GM21390 (cell line): Measurements from ENCODE around the gene KSR1.
"Not testable (repeated sequence)": the region's sequence is repeated elsewhere in the genome, so short reads cannot be mapped to it uniquely, and the experiment has no call there.

ENCODE experiments used
- ATAC-seq: cut with Tn5 transposase; IDR thresholded peaks from one replicate; pipeline ENCODE4 v1.9.1; 2021; ENCODE audit not compliant: unreplicated experiment

KSR1 gene

GRCh38 chr17:27455914-27456680 is at the start of gene KSR1:
Gene KSR1, plus strand, starts transcription at chr17:27456448. Its CDS starts 196 bp downstream, at chr17:27456644.
- ATAC-seq = peak; percentile 90

DNA sequence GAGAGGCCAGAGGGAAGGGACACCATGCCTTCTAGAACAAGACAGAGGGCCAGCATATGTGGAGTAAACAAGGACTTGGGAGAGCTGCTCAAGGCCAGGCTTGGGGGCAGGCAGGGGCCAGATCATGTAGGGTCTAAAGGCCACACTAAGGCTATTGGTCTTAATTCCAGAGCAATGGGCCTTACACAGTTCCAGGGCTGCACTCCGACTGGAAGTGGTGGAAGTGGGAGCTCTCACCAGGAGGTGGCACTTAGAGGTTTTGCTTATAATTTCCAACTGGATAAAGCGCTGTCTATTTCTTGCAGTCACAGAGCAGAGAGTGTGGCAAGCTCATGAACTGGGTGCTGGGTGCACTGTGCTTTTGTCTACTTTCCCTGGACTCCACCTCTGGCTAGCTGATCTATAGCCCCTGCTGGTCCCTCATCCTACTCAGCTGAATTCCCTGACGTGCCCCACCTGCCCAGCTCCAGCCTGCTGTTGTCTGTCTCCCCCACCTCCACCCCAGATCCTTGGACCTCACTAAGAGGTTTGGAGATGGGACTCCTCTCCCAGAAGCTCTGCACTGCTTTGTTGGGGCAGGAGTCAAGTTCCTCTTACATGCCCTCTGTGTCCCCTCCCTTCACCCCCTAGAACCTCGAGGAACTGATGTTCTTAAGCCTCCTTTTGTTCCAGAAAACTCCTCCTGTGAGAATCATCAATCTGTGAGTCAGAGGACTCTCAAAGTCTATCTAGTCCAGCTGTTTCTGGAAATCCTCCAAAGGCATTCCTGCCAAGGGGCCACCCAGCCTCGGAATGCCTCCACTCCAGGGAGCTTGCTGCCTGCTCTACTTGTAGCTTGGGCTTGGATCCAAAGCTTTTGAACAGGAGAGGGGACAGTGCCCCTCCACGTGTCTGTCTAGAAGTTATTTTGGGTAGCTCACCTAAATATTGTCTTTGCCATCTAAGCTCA is 48.1 kb upstream of the KSR1 start:
- ATAC-seq = no peak

DNA sequence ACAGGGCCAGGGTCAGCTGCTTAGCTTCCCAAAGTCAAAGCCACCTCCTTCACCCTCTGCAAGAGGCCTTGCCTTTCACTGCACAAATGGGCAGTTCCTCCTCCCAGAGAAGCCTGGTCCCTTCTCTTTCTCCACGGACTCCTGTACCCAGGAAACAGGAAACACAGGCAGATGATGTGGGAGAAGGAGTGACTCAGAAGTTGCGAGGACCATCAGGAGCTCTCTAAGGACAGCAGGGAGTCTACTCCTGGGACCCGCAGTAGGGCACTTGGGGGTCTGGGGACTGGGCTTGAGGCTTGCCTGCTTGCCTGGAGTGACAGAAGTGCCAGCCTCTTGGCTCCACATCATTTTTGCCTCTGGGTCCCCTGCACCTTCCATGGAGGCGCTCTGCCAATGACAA is 47.4 kb upstream of the KSR1 start:
- ATAC-seq = no peak

- ATAC-seq = not testable (repeated sequence)
These were observed 44.1 kb upstream of the KSR1 start for GRCh38 chr17:27412158-27412557.

- ATAC-seq = no peak
These were observed 42.9 kb upstream of the KSR1 start for GRCh38 chr17:27413315-27413714.

- no peak for ATAC-seq
These were observed 42.5 kb upstream of the KSR1 start for GRCh38 chr17:27413792-27414191.

DNA sequence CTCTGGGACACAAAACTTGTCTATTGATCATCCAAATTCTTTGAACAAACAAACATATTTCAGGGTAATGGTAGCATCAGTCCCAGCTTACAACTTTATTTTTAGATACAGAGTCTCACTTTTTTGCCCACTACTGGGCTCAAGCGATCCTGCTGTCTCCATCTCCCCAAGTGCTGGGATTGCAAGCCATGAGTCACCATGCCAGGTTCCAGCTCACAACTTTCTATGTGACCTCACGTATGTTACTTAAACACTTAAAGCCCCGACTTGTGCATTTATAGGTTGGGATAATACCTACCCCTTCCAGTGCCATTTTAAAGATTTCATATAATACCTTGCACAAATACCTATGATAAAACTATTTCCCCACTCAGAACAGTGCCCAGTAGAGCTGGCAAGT is 42.0 kb upstream of the KSR1 start:
- no peak for ATAC-seq

DNA sequence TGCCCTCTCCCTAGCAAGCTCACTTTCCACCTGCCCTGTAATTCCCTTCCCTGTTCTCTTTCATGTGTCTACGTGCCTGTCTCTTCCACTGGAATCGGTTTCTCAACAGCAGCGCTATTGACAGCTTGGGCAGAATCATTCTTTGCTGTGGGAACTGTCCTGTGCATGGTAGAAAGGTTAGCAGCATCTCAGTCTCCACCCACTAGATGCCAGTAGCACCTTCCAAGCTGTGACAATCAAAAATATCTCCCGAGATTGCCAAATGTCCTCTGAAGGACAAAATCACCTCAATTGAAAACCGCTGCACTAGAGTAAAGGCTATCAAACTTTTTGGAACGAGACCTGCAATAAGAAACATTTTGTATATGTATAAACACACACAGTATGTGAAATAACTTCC is 41.6 kb upstream of the KSR1 start:
- ATAC-seq = no peak

GRCh38 chr17:27415120-27415795 is 41.0 kb upstream of the KSR1 start:
- no peak for ATAC-seq

DNA sequence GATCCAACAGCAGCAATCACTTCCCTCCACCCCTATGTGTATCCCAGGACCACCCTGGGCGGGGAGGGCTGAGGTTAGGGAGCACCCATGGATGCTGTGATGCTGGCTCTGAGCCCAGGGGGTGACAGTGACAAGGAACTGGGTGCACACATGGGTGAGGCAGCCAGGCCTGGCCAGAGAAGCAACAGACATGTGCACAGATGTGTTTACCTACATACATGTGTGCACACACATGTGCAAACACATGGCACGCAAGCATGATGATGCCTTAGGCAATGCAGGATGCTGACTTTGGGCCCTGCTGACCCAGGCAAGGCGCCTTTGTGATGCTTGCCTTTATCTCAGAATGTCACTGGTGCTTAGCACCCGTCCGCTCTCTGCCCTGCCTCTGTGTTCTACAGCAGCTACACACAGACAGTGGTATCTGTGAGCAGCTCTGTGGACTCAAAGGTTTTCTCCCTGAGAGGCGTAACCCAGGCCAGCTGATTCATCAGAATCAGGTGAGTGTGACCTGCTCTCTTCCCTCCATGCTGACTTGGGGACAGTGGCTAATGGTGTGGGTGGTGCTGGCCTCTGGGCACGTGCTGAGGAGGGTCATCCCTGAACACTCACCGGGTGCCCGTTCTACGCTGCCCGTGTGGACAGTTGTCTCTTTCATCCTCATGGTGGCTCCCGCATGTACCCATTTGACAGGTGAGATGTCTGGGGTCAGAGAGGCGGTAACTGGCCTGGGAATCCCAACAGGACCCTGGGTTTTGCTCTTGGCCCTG is 38.5 kb upstream of the KSR1 start:
- ATAC-seq = no peak

DNA sequence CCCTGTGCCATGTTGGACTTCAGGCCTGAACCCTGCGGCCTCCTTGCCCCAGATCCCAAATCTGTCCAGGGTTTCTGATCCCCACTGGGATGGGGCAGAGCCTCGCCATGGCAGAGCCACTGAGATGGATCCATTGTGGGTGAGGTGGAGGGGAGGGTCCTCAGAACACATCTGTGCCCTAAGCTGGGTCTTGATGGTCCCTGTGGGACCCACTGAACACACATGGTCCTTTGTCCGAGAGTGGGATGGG is 38.0 kb upstream of the KSR1 start:
- no peak for ATAC-seq

DNA sequence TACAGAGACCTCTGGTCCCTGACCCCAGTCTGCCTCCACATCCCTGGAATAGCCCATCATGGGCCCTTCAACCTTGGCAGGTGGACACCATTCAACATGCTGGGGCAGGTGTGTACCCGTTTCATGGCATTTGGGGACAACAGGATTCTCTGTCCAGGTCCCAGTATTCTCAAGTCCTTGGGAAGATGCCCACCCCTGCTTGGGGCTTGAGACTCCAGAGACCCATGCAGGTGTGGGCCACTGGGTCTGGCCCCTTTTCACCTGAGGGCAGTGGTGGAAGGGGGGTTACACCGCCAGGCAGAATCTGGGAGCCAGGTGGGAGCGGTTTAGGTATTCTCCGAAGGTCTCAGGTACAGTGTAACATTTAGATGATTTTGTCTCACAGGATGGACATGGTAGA is 37.1 kb upstream of the KSR1 start:
- no peak for ATAC-seq

DNA sequence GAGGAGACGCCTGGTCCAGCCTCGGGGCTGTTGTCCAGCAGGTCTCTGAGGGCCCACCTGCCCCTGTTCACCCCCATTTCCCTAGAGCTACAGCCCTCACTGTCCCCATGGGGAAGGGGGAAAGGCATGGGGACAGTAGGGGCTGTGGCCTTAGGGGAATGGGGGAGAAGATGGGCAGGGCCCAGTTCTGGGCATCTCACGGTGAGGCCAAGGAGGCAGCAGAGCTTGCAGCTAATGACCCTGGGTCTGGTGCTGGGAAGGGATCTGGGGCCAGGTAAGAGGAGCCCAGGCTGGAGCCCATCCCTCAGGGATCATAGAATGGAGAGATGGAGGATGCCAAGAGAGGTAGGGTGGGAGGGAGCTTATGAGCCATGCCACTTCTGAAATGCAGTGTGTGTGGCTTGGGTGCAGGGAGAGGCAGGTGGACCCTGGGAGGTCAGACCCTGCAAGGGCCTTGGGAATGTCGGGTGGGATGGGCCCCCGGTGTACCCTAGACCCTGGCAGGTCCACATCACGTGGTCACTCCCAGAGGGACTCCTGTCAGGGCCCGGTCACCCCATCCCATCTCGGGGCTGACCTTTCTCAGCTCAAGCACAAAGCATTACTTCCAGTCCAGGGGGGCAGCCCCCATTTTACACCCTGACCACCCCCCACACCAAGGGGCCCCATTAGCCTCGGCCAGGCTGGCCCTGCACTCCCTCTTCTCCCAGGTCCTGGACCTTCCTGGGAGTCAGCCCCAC is 35.9 kb upstream of the KSR1 start:
- ATAC-seq = no peak

GRCh38 chr17:27421111-27421510 is 35.1 kb upstream of the KSR1 start:
- ATAC-seq = no peak

DNA sequence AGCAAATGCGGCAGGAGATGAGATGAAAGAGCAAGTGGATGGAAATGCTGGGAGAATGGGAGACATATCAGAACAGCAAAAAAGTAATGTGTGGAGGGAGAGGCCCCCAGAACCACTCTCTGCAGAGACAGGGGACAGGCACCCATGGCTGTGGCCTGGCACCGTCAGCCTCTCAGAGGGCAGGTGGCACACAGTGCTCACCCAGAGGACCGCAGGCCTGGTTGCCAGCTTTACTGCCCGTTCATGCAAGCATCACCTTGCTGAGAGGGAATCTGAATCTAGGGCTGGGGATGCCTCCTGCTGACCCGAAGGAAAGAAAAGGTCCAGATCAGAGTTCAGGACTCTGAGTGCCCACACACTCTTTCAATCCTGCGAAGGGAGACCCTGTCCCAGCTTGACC is 34.6 kb upstream of the KSR1 start:
- not testable (repeated sequence) for ATAC-seq

- ATAC-seq = no peak
These were observed 33.6 kb upstream of the KSR1 start for GRCh38 chr17:27422601-27423000.

DNA sequence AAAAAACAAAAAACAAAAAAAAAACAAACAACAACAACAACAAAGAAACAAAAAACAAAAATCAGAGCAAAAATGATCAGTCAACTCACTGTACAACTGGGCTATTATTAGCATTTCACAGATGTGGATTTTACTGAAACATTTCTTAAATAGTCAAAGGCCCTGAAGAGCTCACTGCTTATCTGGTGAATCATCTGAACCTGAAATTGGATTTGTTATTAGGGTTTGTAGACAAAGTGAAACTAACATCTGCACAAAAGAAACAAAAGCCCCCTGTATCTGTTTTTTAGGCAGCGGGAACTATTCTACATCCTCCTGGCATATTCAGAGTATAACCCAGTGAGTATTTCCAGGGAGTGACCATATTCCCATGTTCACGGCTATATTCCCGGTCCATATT is 32.6 kb upstream of the KSR1 start:
- no peak for ATAC-seq

DNA sequence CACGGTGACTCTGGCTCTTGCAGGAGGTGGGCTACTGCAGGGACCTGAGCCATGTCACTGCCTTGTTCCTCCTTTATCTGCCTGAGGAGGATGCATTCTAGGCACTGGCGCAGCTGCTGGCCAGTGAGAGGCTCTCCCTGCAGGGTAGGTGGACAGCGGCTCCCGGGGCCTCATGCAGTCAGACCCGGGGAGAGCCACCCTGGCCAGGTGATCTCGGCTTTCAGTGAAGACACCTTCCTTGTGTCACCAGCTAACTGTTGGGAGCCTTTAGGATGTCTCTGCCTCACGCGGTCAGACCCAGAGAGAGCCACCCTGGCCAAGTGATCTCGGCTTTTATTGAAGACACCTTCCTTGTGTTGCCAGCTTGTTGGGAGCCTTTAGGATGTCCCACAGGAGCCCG is 31.7 kb upstream of the KSR1 start:
- ATAC-seq = no peak

GRCh38 chr17:27424941-27425340 is 31.3 kb upstream of the KSR1 start:
- no peak for ATAC-seq

DNA sequence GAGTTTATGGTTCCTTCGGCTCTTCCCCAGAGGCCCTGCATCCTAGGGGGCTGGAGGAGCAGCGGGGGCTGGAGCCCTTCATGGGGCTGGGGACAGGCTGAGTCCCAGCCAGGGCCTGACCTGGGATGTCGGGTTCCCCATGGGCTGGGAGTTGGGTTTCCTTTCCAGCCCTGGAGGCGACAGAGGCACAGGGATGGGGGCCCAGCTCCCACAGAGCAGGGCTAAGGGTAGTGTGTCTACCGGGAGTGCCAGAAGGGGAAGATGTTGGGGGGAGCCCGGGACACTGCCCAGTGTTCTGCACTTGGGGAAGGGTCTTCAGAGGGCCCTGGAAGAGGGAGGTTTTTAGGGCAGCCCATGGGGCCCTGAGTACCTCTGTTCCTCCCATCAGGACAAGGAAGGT is 30.7 kb upstream of the KSR1 start:
- not testable (repeated sequence) for ATAC-seq
